H1 (cell line): Measurements from ENCODE around the gene YAP1.

Source experiments
- CTCF ChIP-seq, 3 experiments: IDR thresholded peaks; 1 replicate in 2 of 3; 2 replicates in 1 of 3; pipeline versions ENCODE4 v1.5.1 to v1.6.1; 2011; ENCODE audit warnings: low read length in 3 of 3, mild to moderate bottlenecking in 3 of 3, inconsistent platforms in 2 of 3, low read depth in 1 of 3, moderate library complexity in 1 of 3; ENCODE audit not compliant: insufficient read depth in 1 of 3; ENCODE audit errors: control extremely low read depth in 1 of 3
- EZH2 ChIP-seq: fragments of 200-600 bp; sonication (generic); IDR thresholded peaks from 2 replicates; pipeline ENCODE4 v1.7.1; 2012; ENCODE audit warnings: low read depth, mild to moderate bottlenecking, moderate library complexity, low read length, inconsistent platforms; ENCODE audit not compliant: severe bottlenecking
- MAX ChIP-seq: IDR thresholded peaks from 2 replicates; pipeline ENCODE4 v1.6.1; 2012; ENCODE audit warnings: inconsistent platforms
- RAD21 ChIP-seq, 2 experiments: IDR thresholded peaks in 1 of 2; conservative IDR thresholded peaks in 1 of 2; 2 replicates each; pipeline ENCODE4 v1.6.1; 2011; ENCODE audit warnings: low read depth in 2 of 2, low read length in 2 of 2, improper control_type of control experiment in 1 of 2, inconsistent platforms in 1 of 2, mild to moderate bottlenecking in 1 of 2, moderate library complexity in 1 of 2

- no peak for TF ChIP-seq CTCF (IDR thresholded peaks at IDR 0.05; ENCODE audit: control extremely low read depth in 1 of 3, insufficient read depth in 1 of 3, low read depth in 1 of 3, low read length in 3 of 3)
- no peak for TF ChIP-seq EZH2
- no peak for TF ChIP-seq RAD21 (IDR thresholded peaks at IDR 0.05 in 1 of 2, conservative IDR thresholded peaks at IDR 0.05 in 1 of 2; ENCODE audit: low read depth in 2 of 2, low read length in 2 of 2)
- TF ChIP-seq MAX: no peak
These were observed 44.6 kb downstream of the YAP1 start for GRCh38 chr11:102154806-102155205.
